GM20431 (cell line): ENCODE measurements around the gene DUSP16.

Source experiments
- in situ Hi-C: fragments of 300-500 bp; cut with MseI, MboI; formaldehyde crosslinking; loops from one replicate; pipeline ENCODE4 v1.15.0; 2020; ENCODE audit warnings: low sequenced_read_pairs; ENCODE audit not compliant: unreplicated experiment

The DUSP16 gene

GRCh38 chr12:12452326-12452902, 110.2 kb downstream of the DUSP16 start:
- in situ Hi-C loops = no loop called here

GRCh38 chr12:12451098-12451497, 111.6 kb downstream of the DUSP16 start:
- in situ Hi-C loops = no loop called here

GRCh38 chr12:12450043-12450471, 112.6 kb downstream of the DUSP16 start:
- in situ Hi-C loops = no loop called here

GRCh38 chr12:12449533-12450025, 113.1 kb downstream of the DUSP16 start:
- in situ Hi-C loops = no loop called here

GRCh38 chr12:12447837-12448236, 114.8 kb downstream of the DUSP16 start:
- in situ Hi-C loops = no loop called here

GRCh38 chr12:12447236-12447635, 115.4 kb downstream of the DUSP16 start:
- in situ Hi-C loops = no loop called here

GRCh38 chr12:12446786-12447185, 115.9 kb downstream of the DUSP16 start:
- in situ Hi-C loops = no loop called here

- in situ Hi-C loops = no loop called here
Observed at GRCh38 chr12:12445882-12446181, 116.8 kb downstream of the DUSP16 start.

- in situ Hi-C loops = no loop called here
Observed at GRCh38 chr12:12445165-12445881, 117.3 kb downstream of the DUSP16 start.

GRCh38 chr12:12443431-12443878, 119.2 kb downstream of the DUSP16 start:
- in situ Hi-C loops = no loop called here

GRCh38 chr12:12442548-12443071, 120.1 kb downstream of the DUSP16 start:
- in situ Hi-C loops = no loop called here

- in situ Hi-C loops = no loop called here
Observed at GRCh38 chr12:12441843-12442461, 120.7 kb downstream of the DUSP16 start.

- in situ Hi-C loops = no loop called here
Observed at GRCh38 chr12:12441429-12441807, 121.2 kb downstream of the DUSP16 start.

- in situ Hi-C loops = no loop called here
Observed at GRCh38 chr12:12440784-12441428, 121.8 kb downstream of the DUSP16 start.

- in situ Hi-C loops = no loop called here
Observed at GRCh38 chr12:12439636-12440035, 123.0 kb downstream of the DUSP16 start.

GRCh38 chr12:12436831-12437345, 125.8 kb downstream of the DUSP16 start:
- in situ Hi-C loops = no loop called here

- in situ Hi-C loops = no loop called here
Observed at GRCh38 chr12:12433203-12433731, 129.4 kb downstream of the DUSP16 start.

- in situ Hi-C loops = no loop called here
Observed at GRCh38 chr12:12432364-12432763, 130.3 kb downstream of the DUSP16 start.

GRCh38 chr12:12428961-12429657, 133.6 kb downstream of the DUSP16 start:
- in situ Hi-C loops = no loop called here

- in situ Hi-C loops = no loop called here
Observed at GRCh38 chr12:12428047-12428446, 134.6 kb downstream of the DUSP16 start.
